Astrocyte of the cerebellum (primary cell): ENCODE results near the gene EPPIN.
"Not testable (repeated sequence)": the region's sequence is repeated elsewhere in the genome, so short reads cannot be mapped to it uniquely, and the experiment has no call there.

Source experiments
- DNase-seq: peaks from one replicate; pipeline ENCODE4 v3.0.0-alpha.2; 2011; ENCODE audit warnings: low read depth
- H3K4me3 ChIP-seq: 2 replicates; pipeline ENCODE4 v1.5.1; 2011; ENCODE audit warnings: mild to moderate bottlenecking, low read depth, low read length, moderate library complexity
- in situ Hi-C: cut with HindIII; loops from 2 replicates; pipeline ENCODE4 v1.10.0; 2017; ENCODE audit warnings: low sequenced_read_pairs
- TF ChIP-seq, protein P1 (sequence below): IDR thresholded peaks from 2 replicates; pipeline ENCODE4 v1.5.1; 2012; ENCODE audit warnings: low read length, low read depth, moderate library complexity, mild to moderate bottlenecking; ENCODE audit errors: missing control alignments

The EPPIN gene

DNA sequence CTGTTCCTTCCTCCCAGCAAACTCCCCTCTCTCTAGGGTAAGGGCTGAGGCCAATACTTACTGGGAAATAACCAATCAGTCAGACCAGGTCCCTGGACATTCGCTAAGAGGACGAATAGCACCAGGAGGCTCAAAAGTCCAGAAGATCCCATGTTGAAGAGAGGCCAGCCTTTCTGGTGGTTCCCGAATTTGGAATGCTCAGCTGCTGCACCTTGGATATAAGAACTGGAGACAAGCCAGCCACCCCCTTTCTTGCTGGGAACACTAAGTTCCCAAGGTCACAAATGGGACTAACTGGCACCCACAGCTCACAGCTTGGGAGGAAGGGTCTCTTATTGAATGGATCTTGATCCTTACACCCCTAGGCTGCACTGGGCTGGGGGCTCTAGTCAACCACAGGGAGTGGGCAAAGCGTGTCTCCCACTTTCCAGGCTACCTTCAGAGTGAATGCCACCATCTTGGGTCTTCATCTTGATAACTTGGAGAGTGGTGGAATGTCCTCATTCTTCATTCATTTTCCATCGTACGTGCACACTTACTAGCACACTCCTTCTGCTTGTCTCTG lies at the start of gene EPPIN:
Gene EPPIN (minus strand): TSS at position 196 of the 565 bp plus-strand sequence. CDS start 44 bp downstream, at position 152.
- no peak for DNase-seq
- in situ Hi-C loops: no loop called here
- no peak within 1 kb of the TSS for H3K4me3 ChIP-seq
- TF ChIP-seq, protein P1, sequence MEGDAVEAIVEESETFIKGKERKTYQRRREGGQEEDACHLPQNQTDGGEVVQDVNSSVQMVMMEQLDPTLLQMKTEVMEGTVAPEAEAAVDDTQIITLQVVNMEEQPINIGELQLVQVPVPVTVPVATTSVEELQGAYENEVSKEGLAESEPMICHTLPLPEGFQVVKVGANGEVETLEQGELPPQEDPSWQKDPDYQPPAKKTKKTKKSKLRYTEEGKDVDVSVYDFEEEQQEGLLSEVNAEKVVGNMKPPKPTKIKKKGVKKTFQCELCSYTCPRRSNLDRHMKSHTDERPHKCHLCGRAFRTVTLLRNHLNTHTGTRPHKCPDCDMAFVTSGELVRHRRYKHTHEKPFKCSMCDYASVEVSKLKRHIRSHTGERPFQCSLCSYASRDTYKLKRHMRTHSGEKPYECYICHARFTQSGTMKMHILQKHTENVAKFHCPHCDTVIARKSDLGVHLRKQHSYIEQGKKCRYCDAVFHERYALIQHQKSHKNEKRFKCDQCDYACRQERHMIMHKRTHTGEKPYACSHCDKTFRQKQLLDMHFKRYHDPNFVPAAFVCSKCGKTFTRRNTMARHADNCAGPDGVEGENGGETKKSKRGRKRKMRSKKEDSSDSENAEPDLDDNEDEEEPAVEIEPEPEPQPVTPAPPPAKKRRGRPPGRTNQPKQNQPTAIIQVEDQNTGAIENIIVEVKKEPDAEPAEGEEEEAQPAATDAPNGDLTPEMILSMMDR: no peak

DNA sequence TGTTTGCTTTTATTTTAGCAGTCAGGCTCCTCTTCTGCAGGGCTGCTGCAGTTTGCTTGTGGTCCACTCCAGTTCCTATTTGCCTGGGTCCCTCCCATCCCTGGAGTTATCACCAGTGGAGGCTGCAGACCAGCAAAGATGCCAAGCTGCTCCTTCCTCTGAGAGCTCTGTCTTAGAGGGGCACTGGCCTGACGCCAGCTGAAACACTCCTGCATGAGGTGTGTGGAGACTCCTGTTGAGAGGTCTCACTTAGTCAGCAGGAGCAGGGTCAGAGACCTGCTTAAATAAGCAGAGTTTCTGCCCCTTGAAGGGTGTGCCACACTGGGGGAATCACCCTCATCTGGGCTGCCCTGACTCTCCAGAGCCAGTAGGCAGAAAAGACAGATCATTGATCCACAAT lies 48.0 kb upstream of the EPPIN start:
- TF ChIP-seq, protein P1: no peak
- no peak overlapping the region for H3K4me3 ChIP-seq
- in situ Hi-C loops: no loop called here
- DNase-seq: no peak

DNA sequence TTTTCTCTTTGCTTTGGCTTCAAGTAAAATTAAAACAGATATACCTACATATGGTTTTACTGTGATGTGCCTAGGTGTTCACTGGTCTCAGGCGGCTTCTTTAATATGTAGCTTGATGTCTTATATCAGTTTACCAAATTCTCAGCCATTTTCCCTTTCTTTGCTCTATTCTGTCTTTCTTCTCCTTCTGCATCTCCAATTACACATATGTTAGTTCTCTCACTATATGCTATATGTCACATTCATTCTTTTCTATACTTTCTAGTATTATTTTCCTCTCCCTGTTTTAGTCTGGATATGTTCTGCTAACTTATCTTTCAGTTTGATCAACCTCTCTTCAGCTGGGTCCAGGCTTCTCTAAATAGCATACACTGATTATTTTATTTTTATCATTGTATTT lies 46.3 kb upstream of the EPPIN start:
- in situ Hi-C loops: no loop called here
- no peak overlapping the region for H3K4me3 ChIP-seq
- TF ChIP-seq, protein P1: no peak

DNA sequence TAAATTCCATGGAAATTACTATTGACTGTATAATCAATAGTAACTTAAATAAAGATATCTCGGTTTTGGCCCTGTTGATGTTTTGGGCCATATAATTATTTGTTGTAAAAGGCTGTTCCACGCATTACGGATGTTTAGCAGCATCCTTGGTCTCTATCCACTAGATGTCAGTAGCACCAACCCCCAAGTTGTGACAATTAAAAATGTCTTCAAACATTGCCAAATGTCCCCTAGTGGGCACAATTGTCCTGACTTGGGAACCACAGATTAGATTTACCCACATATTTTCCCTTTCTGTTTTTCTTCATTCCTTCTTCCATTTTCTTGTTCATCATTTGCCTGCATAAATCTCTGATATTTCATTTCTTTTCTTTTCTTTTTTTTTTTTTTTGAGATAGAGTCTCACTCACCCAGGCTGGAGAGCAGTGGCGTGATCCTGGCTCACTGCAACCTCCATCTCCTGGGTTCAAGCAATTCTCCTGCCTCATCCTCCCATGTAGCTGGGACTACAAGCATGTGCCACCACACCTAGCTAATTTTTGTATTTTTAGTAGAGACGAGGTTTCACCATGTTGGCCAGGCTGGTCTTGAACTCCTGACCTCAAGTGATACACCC lies 45.5 kb upstream of the EPPIN start:
- in situ Hi-C loops: no loop called here
- H3K4me3 ChIP-seq: no peak overlapping the region
- TF ChIP-seq, protein P1: peak; percentile 43
- DNase-seq: no peak

More for the DNA sequence above, 46.3 kb upstream of the EPPIN start:
- no peak for DNase-seq

DNA sequence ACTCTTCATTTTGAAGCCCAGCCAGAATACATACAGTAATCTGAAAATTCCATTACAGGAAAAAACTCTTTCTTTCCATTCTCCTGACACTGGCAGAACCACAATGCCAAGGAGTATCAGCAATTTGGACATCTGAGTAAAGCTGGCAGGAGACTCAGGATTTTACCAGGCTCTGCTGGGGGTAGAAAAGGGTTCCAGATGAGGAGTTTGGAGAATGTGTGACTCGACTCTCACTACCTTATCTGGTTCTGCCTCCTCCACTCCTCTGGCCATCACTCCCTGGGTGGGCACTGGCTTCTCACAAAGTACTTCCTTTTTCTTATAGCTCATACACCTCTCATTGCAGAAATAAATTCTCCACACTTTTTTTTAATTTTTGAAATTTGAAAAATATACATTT lies 42.5 kb upstream of the EPPIN start:
- no peak for DNase-seq
- in situ Hi-C loops: no loop called here

DNA sequence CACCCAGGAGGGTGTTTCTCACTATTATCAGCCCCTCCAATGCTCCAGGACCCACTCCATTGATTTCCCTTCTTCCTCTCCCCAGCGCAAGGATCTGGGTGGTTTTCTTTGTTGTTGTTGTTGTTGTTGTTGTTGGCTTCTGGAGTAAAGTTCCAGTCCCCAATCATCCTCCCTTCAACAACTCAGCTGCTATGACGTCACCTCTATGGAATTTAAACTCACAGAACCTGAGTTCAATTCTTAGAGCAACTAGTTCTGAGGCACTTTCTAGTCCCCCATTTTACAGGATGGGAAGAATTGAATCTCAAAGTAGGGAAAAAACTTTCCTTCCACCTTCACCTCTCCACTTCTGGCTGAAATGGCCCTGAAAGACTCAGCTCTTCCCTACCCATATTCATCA lies 41.6 kb upstream of the EPPIN start:
- TF ChIP-seq, protein P1: no peak
- no peak overlapping the region for H3K4me3 ChIP-seq
- DNase-seq: no peak
- in situ Hi-C loops: no loop called here

More for the DNA sequence above, 42.5 kb upstream of the EPPIN start:
- H3K4me3 ChIP-seq: no peak overlapping the region
- TF ChIP-seq, protein P1: no peak

DNA sequence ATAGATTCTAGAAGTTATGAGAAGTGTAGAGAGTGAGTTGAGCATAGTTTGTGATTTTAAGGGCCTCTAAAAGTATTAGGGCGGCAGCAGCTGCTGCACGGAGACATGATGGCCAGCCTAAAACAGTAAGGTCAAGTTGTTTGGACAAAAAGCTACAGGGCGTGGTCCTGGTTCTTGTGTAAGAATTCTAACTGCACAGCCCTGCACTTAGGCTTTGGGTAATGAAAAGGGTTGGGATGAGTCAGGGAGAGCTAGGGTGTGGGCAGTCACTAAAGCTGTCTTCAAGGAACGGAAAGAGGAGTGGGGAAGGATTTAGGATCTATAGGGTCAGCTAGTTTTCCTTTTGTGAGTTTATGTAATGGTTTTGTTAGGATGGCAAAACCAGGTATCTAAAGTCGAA lies 38.8 kb upstream of the EPPIN start:
- in situ Hi-C loops, DNase-seq, H3K4me3 ChIP-seq: not testable (repeated sequence)

DNA sequence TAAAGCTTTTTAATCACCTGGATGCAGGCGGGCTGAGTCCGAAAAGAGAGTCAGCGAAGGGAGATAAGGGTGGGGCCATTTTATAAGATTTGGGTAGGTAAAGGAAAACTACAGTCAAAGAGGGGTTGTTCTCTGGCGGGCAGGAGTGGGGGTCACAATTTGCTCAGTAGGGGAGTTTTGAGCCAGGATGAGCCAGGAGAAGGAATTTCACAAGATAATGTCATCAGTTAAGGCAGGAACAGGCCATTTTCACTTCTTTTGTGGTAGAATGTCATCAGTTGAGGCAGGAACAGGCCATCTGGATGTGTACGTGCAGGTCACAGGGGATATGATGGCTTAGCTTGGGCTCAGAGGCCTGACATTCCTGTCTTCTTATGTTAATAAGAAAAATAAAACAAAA lies 37.1 kb upstream of the EPPIN start:
- in situ Hi-C loops, H3K4me3 ChIP-seq, DNase-seq: not testable (repeated sequence)
